GM21723 (cell line): ENCODE measurements around the gene LGALS12.
"Not testable (repeated sequence)": the region's sequence is repeated elsewhere in the genome, so short reads cannot be mapped to it uniquely, and the experiment has no call there.

ENCODE experiments used
- ATAC-seq: cut with Tn5 transposase; IDR thresholded peaks from one replicate; pipeline ENCODE4 v1.9.1; 2021; ENCODE audit warnings: mild to moderate bottlenecking, moderate library complexity; ENCODE audit not compliant: unreplicated experiment

LGALS12 gene

DNA sequence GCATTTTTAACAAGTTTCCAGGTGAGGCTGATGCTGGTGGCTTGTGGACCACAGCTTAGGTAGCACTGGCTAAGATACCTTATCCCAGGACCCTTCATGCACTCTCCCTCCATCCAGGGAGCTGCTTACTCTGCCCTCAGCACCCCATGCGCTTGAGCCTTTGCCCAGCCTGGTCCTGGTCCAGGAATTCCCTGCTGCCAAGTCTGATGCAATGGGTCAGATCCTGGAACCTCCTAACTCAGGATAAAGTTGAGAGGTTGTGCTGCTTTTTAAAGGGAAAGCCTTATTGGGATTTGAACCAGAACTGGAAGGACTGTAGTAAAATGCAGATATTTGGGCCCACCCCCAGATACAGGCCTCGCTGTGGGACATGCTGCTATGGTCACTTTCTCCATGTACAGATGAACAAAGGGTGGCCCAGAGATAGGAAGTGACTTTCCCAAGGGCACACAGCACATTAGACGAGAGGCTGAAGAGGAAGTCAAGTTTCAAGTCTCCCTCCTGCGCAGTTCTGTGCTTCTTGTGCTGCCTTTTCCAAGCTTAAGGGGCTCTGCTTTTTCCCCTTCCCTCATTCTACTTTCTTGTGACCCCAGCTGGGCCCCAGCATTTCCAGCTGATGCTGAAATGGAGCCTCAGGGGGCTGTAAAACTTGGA is 824 bp upstream of the LGALS12 start:
- ATAC-seq = no peak

DNA sequence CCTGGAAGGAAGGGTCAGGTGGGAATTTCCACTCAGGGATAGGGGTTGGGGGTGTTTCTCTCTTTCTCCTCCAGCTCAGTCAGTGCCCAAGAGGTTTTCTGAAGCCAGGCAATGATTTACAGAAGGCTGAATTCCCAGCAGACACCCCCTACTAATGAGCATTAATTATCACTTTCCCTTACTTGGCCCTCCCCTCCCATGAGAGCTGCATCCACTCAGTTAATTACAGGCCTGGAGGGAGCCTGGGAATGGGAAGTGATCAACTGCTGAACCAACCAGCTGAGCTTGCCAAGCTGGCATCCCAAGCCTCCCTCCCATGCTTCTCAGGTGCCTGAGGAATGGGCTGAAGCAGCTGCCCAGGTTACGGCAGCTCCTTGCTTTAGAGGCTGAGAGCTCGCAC is 992 bp downstream of the LGALS12 start:
- ATAC-seq = no peak

DNA sequence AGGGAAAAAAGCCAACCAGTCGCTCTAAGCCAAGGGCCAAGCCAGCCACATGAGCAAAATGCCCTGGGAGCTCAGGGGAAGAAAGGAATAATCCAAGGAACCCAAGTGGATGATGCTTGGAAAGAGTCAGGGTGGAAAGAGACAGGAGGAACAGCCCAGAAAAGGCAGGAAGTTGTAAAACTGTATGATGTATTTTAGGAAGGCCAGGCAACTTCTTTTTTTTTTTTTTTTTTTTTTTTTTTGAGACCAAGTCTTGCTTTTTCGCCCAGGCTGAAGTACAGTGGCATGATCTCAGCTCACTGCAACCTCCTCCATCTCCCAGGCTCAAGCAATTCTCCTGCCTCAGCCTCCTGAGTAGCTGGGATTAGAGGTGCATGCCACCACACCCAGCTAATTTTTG is 1.6 kb downstream of the LGALS12 start:
- ATAC-seq = no peak

GRCh38 chr11:63508009-63508408 is 2.1 kb downstream of the LGALS12 start:
- no peak for ATAC-seq

- no peak for ATAC-seq
These were observed 2.9 kb downstream of the LGALS12 start for GRCh38 chr11:63508745-63509144.

GRCh38 chr11:63510360-63511047 is 4.6 kb downstream of the LGALS12 start:
- no peak for ATAC-seq

DNA sequence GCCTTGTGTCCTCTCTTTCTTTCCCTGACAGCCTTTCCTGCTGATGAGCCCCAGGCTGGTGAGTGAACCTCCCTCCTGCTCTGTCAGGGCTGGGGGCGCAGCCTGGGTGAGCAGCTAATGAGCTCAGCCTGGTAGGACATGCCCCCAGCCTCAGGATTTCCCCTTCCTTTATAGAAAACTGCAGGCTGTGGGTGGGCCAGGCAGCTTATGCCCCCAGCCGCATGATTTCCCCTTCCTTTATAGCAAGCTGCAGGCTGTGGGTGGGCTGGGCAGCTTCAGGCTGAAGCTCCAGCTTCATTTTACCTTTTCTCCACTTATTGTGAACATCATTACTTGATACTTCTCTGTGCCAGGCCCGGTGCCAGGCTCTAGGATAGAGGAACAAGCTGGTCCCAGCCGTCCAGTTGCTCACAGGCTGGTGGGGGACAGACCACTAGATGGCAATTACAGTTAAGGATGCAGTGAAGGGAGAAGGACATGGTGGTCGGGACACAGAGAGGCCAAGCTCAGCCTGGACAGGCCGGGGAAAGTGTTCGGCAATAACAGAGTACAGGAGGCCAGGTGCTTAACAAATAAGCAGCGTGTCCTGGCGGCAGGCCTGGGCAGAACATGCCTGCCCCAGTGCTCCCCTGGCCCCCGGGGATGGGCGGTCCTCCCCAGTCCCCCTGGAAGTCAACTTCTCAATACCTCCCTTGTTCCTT is 5.3 kb downstream of the LGALS12 start:
- ATAC-seq = no peak

DNA sequence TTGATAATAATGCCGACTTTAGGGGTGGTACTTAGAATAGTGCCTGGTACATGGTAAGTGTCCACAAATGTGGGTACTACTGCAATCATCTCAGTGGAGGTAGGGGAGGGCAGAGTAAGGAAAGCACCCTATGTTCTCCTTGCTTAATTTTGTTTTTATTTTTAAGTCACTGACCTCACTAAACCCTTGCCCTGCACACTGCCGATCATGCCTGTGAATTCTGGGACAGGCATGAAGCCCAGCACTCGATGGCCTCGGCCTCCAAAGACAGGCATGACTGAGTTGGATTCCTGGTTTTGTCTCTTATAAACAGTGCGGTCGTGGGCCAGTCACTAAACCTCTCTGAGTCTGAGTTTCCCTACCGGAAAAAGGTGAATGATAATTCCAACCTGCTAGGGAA is 6.9 kb downstream of the LGALS12 start:
- no peak for ATAC-seq

- ATAC-seq = no peak
These were observed 10.2 kb downstream of the LGALS12 start for GRCh38 chr11:63516109-63516508.

DNA sequence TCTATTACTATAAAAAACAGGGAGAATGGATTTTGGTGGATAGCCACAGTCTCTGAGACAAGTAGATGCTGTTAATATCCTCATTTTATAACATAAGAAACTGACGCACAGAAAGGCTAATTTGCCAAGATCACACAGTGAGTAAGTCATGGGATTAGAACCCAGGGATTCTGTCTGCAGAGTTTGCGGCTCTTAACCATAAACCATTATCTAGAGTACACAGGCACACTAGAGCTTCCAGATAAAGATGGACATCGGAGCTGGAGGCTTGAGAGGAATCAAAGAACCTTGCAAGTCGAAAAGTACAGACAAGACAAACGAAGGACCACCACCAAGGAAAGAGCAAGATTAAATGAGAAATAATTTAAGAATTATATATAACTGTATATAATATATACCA is 11.3 kb downstream of the LGALS12 start:
- no peak for ATAC-seq

GRCh38 chr11:63518548-63518947 is 12.7 kb downstream of the LGALS12 start:
- no peak for ATAC-seq

DNA sequence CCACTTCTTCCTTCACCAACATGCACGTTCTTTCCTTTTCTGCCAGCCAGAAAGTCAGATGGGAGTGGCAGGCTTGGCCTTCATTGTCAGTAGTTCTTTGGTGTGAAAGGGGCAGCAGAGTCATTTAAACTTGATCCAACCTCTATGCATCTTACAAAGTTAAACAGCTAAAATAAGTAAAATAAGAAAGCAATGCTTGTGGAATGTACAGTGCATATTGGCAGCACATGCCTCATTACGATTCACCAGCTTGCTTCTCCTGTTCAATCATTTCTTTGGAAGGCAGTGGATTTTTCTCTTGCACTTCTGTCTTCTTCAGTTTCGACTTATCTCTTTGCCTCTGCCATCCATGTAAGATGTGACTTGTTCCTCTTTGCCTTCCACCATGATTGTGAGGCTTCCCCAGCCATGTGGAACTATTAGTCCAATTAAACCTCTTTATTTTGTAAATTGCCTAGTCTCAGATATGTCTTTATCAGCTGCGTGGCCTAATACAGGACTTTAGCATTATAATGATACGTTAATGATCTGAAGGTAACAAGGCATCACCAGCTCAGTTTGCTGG is 14.8 kb downstream of the LGALS12 start:
- no peak for ATAC-seq

DNA sequence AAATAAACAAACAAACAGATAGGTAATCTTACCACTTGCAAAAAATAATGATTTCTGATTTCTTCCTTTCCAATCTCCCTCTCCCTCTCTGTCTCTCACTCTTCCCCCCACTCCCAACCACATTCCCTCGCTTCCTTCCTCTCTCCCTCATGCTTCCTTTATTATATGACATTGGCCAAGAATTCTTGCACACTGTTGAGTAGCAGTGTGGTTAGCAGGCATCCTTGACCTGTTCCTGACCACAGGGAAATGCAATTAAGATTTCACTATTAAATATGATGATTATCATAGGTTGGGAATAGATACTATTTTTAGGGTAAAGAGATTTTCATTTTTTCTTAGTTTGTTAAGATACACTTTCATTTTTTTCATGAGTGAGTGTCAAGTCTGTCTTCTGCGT is 16.0 kb downstream of the LGALS12 start:
- ATAC-seq = no peak

DNA sequence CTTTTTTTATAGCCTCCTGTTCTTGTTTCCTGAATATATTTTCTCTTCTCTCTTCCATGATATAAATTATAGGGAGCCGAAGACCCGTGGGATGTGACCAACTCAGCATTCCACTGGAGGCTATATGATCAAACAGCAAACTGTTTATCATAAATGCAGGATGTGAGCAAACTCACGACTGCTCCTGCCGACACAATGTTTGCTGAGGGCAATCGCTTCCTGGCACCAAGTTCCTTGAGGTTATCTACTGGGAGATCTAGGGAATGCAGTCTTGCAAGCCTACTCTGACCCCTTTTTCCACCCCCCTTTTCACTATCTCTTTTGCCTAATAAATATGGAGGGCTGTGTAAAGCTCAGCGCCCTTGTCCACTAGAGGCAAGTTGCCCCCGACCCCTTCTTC is 17.3 kb downstream of the LGALS12 start:
- no peak for ATAC-seq

DNA sequence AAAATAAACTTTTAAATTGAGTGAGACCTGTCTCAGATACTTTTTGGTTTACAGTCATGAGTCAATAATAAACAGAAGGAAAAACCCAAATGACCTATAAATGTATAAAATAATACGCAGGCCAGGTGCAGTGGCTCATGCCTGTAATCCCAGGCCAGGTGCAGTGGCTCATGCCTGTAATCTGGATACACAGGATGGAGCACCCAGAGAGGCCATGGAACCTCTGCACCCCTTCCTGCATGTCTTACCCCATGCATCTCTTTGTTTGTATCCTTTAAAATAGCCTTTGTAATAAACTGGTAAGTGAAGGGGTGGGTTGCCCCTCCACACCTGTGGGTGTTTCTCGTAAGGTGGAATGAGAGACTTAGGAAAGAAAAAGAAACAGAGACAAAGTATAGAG is 21.8 kb downstream of the LGALS12 start:
- no peak for ATAC-seq

DNA sequence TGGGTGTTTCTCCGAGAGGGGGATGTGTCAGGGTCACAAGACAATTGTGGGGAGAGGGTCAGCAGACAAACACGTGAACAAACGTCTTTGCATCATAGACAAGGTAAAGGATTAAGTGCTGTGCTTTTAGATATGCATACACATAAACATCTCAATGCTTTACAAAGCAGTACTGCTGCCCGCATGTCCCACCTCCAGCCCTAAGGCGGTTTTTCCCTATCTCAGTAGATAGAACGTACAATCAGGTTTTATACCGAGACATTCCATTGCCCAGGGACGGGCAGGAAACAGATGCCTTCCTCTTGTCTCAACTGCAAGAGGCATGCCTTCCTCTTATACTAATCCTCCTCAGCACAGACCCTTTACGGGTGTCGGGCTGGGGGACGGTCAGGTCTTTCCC is 22.3 kb downstream of the LGALS12 start:
- ATAC-seq = not testable (repeated sequence)

DNA sequence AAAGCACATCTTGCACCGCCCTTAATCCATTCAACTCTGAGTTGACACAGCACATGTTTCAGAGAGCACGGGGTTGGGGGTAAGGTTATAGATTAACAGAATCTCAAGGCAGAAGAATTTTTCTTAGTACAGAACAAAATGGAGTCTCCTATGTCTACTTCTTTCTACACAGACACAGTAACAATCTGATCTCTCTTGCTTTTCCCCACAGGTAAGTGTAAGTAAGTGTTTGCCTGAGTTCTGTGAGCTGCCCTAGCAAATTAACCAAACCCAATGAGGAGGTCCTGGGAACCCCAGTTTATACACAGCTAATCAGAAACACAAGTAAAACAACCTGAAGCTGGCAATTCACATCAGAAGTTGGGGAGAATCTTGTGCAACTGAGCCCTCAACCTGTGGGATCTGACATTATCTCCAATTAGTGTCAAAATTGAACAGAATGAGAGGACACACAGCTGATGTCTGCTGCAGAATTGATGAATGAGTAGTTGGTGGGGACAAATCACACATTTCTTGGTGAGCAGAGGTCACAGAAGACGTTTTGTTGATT is 22.9 kb downstream of the LGALS12 start:
- not testable (repeated sequence) for ATAC-seq

DNA sequence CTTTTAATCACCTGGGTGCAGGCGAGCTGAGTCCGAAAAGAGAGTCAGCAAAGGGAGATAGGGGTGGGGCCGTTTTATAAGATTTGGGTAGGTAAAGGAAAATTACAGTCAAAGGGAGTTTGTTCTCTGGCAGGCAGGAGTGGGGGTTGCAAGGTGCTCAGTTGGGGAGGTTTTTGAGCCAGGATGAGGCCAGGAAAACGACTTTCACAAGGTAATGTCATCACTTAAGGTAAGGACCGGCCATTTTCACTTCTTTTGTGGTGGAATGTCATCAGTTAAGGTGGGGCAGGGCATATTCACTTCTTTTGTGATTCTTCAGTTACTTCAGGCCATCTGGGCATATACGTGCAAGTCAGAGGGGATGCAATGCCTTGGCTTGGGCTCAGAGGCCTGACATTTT is 23.5 kb downstream of the LGALS12 start:
- not testable (repeated sequence) for ATAC-seq

DNA sequence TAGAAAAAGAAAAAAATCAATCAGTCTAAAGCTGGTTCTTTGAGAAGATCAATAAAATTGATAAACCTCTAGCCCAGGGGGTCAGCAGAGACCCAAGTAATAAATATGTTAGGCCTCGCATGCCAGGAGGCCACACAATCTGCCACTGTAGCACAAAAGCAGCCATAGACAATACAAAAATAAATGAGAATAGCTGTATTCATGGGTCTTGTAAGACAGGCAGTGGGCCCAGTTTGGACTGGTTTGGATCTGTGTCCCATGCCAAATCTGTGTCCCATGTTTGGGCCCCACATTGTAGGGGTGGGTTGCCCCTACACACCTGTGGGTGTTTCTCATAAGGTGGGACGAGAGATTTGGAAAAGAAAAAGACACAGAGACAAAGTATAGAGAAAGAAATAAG is 24.1 kb downstream of the LGALS12 start:
- ATAC-seq = no peak

GRCh38 chr11:63531074-63531792 is 25.3 kb downstream of the LGALS12 start:
- ATAC-seq = peak; percentile 66

DNA sequence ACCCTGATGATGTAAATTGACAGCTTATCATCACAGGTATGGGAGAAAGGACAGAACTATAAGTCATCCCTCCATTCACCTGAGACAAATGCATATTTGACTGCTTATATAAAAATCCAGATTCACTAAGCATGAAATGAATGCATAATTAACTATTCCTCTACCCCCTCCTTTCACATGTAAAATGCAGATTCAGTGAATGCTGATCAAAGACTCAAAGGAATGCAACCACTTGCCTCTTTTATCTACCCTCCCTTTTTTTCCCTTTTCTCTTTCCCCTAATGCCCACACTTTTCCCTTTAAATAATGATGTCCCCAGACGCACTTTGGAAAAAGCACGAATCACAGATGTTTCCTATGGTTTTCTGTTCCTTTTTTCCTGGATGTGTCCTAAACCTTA is 26.2 kb downstream of the LGALS12 start:
- ATAC-seq = no peak
